Neural progenitor cell (in vitro differentiated cells): Measurements from ENCODE around the gene MARCHF3. TPM values are rescaled to one million over a fixed set of nuclear protein-coding genes. Genes with fewer than 3 reads are reported as not detected.

ENCODE experiments used
- DNase-seq: peaks from one replicate; pipeline ENCODE4 v3.0.0-alpha.2; 2016; ENCODE audit warnings: low spot score
- H2AFZ ChIP-seq: fragments of 200-600 bp; sonication (generic); replicated peaks from 2 replicates; pipeline ENCODE4 v1.6.1; 2016; ENCODE audit warnings: antibody characterized with exemption
- H3F3A ChIP-seq: fragments of 200-600 bp; sonication (generic); 2 replicates; pipeline ENCODE4 v1.6.1; 2016; ENCODE audit warnings: antibody characterized with exemption, low read depth
- H3K27ac ChIP-seq: fragments of 200-600 bp; sonication (generic); 2 replicates; pipeline ENCODE4 v1.5.1; 2016; ENCODE audit warnings: mild to moderate bottlenecking
- H3K27me3 ChIP-seq: fragments of 200-600 bp; sonication (generic); 2 replicates; pipeline ENCODE4 v1.6.1; 2016; ENCODE audit warnings: mild to moderate bottlenecking, moderate library complexity
- H3K36me3 ChIP-seq: fragments of 200-600 bp; sonication (generic); 2 replicates; pipeline ENCODE4 v1.5.1; 2016
- H3K4me1 ChIP-seq: fragments of 200-600 bp; sonication (generic); 2 replicates; pipeline ENCODE4 v1.6.1; 2016; ENCODE audit warnings: mixed run types
- H3K4me2 ChIP-seq: fragments of 200-600 bp; sonication (generic); 2 replicates; pipeline ENCODE4 v1.6.1; 2016
- H3K4me3 ChIP-seq: fragments of 200-600 bp; sonication (generic); 2 replicates; pipeline ENCODE4 v1.5.1; 2016
- H3K79me2 ChIP-seq: fragments of 200-600 bp; sonication (generic); 2 replicates; pipeline ENCODE4 v1.6.1; 2016; ENCODE audit warnings: low read depth
- H3K9ac ChIP-seq: fragments of 200-600 bp; sonication (generic); 2 replicates; pipeline ENCODE4 v1.6.1; 2016
- H3K9me3 ChIP-seq: fragments of 200-600 bp; sonication (generic); 2 replicates; pipeline ENCODE4 v1.5.1; 2016; ENCODE audit warnings: low read depth
- H4K20me1 ChIP-seq: fragments of 200-600 bp; sonication (generic); 2 replicates; pipeline ENCODE4 v1.6.1; 2016; ENCODE audit warnings: low read depth
- H3K27ac Mint-ChIP-seq: 3 replicates; pipeline ENCODE4 v1.8.0; 2021; ENCODE audit warnings: mixed read lengths
- H3K27me3 Mint-ChIP-seq: 2 replicates; pipeline ENCODE4 v1.8.0; 2022; ENCODE audit warnings: low read depth, mild to moderate bottlenecking, inconsistent platforms, moderate library complexity, mixed read lengths; ENCODE audit not compliant: insufficient read depth
- H3K36me3 Mint-ChIP-seq: 3 replicates; pipeline ENCODE4 v1.8.0; 2021; ENCODE audit warnings: mixed read lengths
- H3K4me1 Mint-ChIP-seq: 3 replicates; pipeline ENCODE4 v1.8.0; 2021; ENCODE audit warnings: mixed read lengths
- H3K4me3 Mint-ChIP-seq: 3 replicates; pipeline ENCODE4 v1.8.0; 2021; ENCODE audit warnings: mild to moderate bottlenecking, moderate library complexity, mixed read lengths
- H3K9me3 Mint-ChIP-seq: 3 replicates; pipeline ENCODE4 v1.8.0; 2020; ENCODE audit warnings: mixed read lengths
- CTCF ChIP-seq: fragments of 200-600 bp; sonication (generic); IDR thresholded peaks from 2 replicates; pipeline ENCODE4 v1.5.1; 2017; ENCODE audit warnings: antibody characterized with exemption, mild to moderate bottlenecking
- EZH2 ChIP-seq: fragments of 200-600 bp; sonication (generic); IDR thresholded peaks from 2 replicates; pipeline ENCODE4 v1.6.1; 2017; ENCODE audit warnings: antibody characterized with exemption, mild to moderate bottlenecking, moderate library complexity
- EZH2phosphoT487 ChIP-seq: fragments of 200-600 bp; sonication (generic); IDR thresholded peaks from 2 replicates; pipeline ENCODE4 v1.6.1; 2017; ENCODE audit warnings: antibody characterized with exemption
- total RNA-seq: library from RNA; depleted of rRNA; stranded (reverse); fragments of >200 nt; gene quantifications from 2 replicates; pipeline ENCODE4 v1.2.3, GENCODE V29; 2015; ENCODE audit warnings: low replicate concordance

Gene MARCHF3
- total RNA-seq, 1 donor from 2014 or later: 6.1 TPM

- Histone ChIP-seq H3K27ac (no peak overlapping the region), H2AFZ (no peak overlapping the region), H4K20me1 (no peaks in the 10 kb centered on the region), H3K4me2 (no peak overlapping the region), H3K79me2 (no peaks in the 10 kb centered on the region), H3K27me3 (no peaks in the 10 kb centered on the region), H3K9me3 (no peaks in the 10 kb centered on the region), H3K4me3 (no peak overlapping the region), H3F3A (no peaks in the 10 kb centered on the region), H3K4me1 (no peaks in the 10 kb centered on the region), H3K36me3 (no peaks in the 10 kb centered on the region), H3K9ac (no peak overlapping the region)
- Mint-ChIP-seq H3K27me3 (no peaks in the 10 kb centered on the region), H3K27ac (no peak overlapping the region), H3K9me3 (no peaks in the 10 kb centered on the region), H3K4me1 (no peaks in the 10 kb centered on the region), H3K36me3 (no peaks in the 10 kb centered on the region), H3K4me3 (no peak overlapping the region)
- no peak for DNase-seq
- no peak for TF ChIP-seq EZH2
Measured at GRCh38 chr5:127011961-127012644, 18.3 kb downstream of the MARCHF3 start.

- H3K27ac ChIP-seq: no peak overlapping the region
Measured at GRCh38 chr5:127011153-127011552, 19.2 kb downstream of the MARCHF3 start.

GRCh38 chr5:127010362-127010761, 20.0 kb downstream of the MARCHF3 start:
- no peak for TF ChIP-seq CTCF
- no peak for TF ChIP-seq EZH2phosphoT487
- TF ChIP-seq EZH2: no peak
- no peaks in the 10 kb centered on the region for H3K27me3 ChIP-seq
- no peak overlapping the region for H3K9ac ChIP-seq
- Mint-ChIP-seq H3K27me3 (no peaks in the 10 kb centered on the region), H3K27ac (no peak overlapping the region), H3K36me3 (no peaks in the 10 kb centered on the region), H3K4me1 (no peaks in the 10 kb centered on the region), H3K4me3 (no peak overlapping the region), H3K9me3 (no peaks in the 10 kb centered on the region)
- no peaks in the 10 kb centered on the region for H3K36me3 ChIP-seq
- no peak for DNase-seq
- H3K4me3 ChIP-seq: no peak overlapping the region
- no peaks in the 10 kb centered on the region for H4K20me1 ChIP-seq
- H3K4me2 ChIP-seq: no peak overlapping the region
- no peaks in the 10 kb centered on the region for H3F3A ChIP-seq
- no peaks in the 10 kb centered on the region for H3K79me2 ChIP-seq
- H3K9me3 ChIP-seq: no peaks in the 10 kb centered on the region
- no peak overlapping the region for H2AFZ ChIP-seq
- H3K4me1 ChIP-seq: no peaks in the 10 kb centered on the region
- no peak overlapping the region for H3K27ac ChIP-seq

More at GRCh38 chr5:127011153-127011552, 19.2 kb downstream of the MARCHF3 start:
- no peak overlapping the region for H3K4me2 ChIP-seq
- no peak for TF ChIP-seq EZH2phosphoT487
- no peak for TF ChIP-seq CTCF
- no peak for TF ChIP-seq EZH2
- H3K9me3 ChIP-seq: no peaks in the 10 kb centered on the region
- no peak overlapping the region for H3K4me3 ChIP-seq
- no peaks in the 10 kb centered on the region for H3K36me3 Mint-ChIP-seq
- H3K27me3 ChIP-seq: no peaks in the 10 kb centered on the region
- no peaks in the 10 kb centered on the region for H4K20me1 ChIP-seq
- H3K4me3 Mint-ChIP-seq: no peak overlapping the region
- H3K79me2 ChIP-seq: no peaks in the 10 kb centered on the region
- H3F3A ChIP-seq: no peaks in the 10 kb centered on the region
- H3K9me3 Mint-ChIP-seq: no peaks in the 10 kb centered on the region
- H3K4me1 ChIP-seq: no peaks in the 10 kb centered on the region
- H2AFZ ChIP-seq: no peak overlapping the region
- no peak for DNase-seq
- no peaks in the 10 kb centered on the region for H3K36me3 ChIP-seq
- no peak overlapping the region for H3K9ac ChIP-seq
- no peaks in the 10 kb centered on the region for H3K4me1 Mint-ChIP-seq
- H3K27me3 Mint-ChIP-seq: no peaks in the 10 kb centered on the region
- no peak overlapping the region for H3K27ac Mint-ChIP-seq

GRCh38 chr5:127009784-127010183, 20.6 kb downstream of the MARCHF3 start:
- Histone ChIP-seq H3K4me2 (no peak overlapping the region), H3K9ac (no peak overlapping the region), H3K9me3 (no peaks in the 10 kb centered on the region), H4K20me1 (no peaks in the 10 kb centered on the region), H3K4me1 (no peaks in the 10 kb centered on the region), H3K79me2 (no peaks in the 10 kb centered on the region), H3K4me3 (no peak overlapping the region), H2AFZ (no peak overlapping the region), H3K27me3 (no peaks in the 10 kb centered on the region), H3K36me3 (no peaks in the 10 kb centered on the region), H3K27ac (no peak overlapping the region), H3F3A (no peaks in the 10 kb centered on the region)
- no peak overlapping the region for H3K27ac Mint-ChIP-seq
- H3K27me3 Mint-ChIP-seq: no peaks in the 10 kb centered on the region
- H3K4me3 Mint-ChIP-seq: no peak overlapping the region
- no peaks in the 10 kb centered on the region for H3K36me3 Mint-ChIP-seq
- no peaks in the 10 kb centered on the region for H3K4me1 Mint-ChIP-seq
- TF ChIP-seq CTCF: no peak
- no peak for DNase-seq
- no peaks in the 10 kb centered on the region for H3K9me3 Mint-ChIP-seq
